PC-9 (cell line): Measurements from ENCODE around the gene PTPRR. TPM values are rescaled to one million over a fixed set of nuclear protein-coding genes. Genes with fewer than 3 reads are reported as not detected.

Experiments
- BruUV-seq: library from RNA; stranded (reverse); fragments of 400-500 nt; replicated peaks from 2 replicates; lab custom pipeline; 2021; lab: Mats Ljungman, UMichigan
- CTCF ChIA-PET: fragments of 300-600 bp; sonication (Branson Sonifier 250); formaldehyde crosslinking; loops from one replicate; lab custom pipeline; 2022; ENCODE audit warnings: antibody characterized with exemption; lab: Charles Lee
- POLR2A ChIA-PET: fragments of 300-600 bp; sonication (Branson Sonifier 250); formaldehyde crosslinking; loops from one replicate; lab custom pipeline; 2022; ENCODE audit warnings: antibody characterized with exemption; ENCODE audit not compliant: unreplicated experiment; lab: Charles Lee
- DNase-seq, 2 experiments: peaks; one replicate each; pipeline versions ENCODE4 v3.0.0 to v3.0.0-alpha.2; 2015 to 2022; ENCODE audit warnings: mixed read lengths in 1 of 2
- H2AFZ ChIP-seq: fragments of 200-600 bp; sonication (generic); 2 replicates; pipeline ENCODE4 v1.8.1; 2017; ENCODE audit warnings: antibody characterized with exemption
- H3F3A ChIP-seq: fragments of 200-600 bp; sonication (generic); 2 replicates; pipeline ENCODE4 v1.8.1; 2017; ENCODE audit warnings: antibody characterized with exemption, mild to moderate bottlenecking, low read depth; ENCODE audit not compliant: insufficient read depth
- H3K27ac ChIP-seq: fragments of 200-600 bp; sonication (generic); 2 replicates; pipeline ENCODE4 v1.6.1; 2016; ENCODE audit warnings: mixed run types
- H3K27me3 ChIP-seq: fragments of 200-600 bp; sonication (generic); 2 replicates; pipeline ENCODE4 v1.6.1; 2016; ENCODE audit warnings: low read depth, mixed run types; ENCODE audit not compliant: insufficient read depth
- H3K36me3 ChIP-seq: fragments of 200-600 bp; sonication (generic); 2 replicates; pipeline ENCODE4 v1.6.1; 2016; ENCODE audit warnings: low read depth, mixed run types
- H3K4me1 ChIP-seq: fragments of 200-600 bp; sonication (generic); replicated peaks from 2 replicates; pipeline ENCODE4 v1.6.1; 2016; ENCODE audit warnings: mixed run types; ENCODE audit not compliant: insufficient read depth
- H3K4me2 ChIP-seq: fragments of 200-600 bp; sonication (generic); 2 replicates; pipeline ENCODE4 v1.6.1; 2017; ENCODE audit warnings: mixed run types
- H3K4me3 ChIP-seq: fragments of 200-600 bp; sonication (generic); 2 replicates; pipeline ENCODE4 v1.6.1; 2016; ENCODE audit warnings: mixed run types
- H3K79me2 ChIP-seq: fragments of 200-600 bp; sonication (generic); 2 replicates; pipeline ENCODE4 v1.6.1; 2017; ENCODE audit warnings: low read depth, mixed run types
- H3K9me2 ChIP-seq: fragments of 200-600 bp; sonication (generic); 2 replicates; pipeline ENCODE4 v1.8.1; 2017; ENCODE audit warnings: mild to moderate bottlenecking; ENCODE audit not compliant: insufficient read depth
- H3K9me3 ChIP-seq: fragments of 200-600 bp; sonication (generic); 2 replicates; pipeline ENCODE4 v1.8.1; 2016; ENCODE audit warnings: low read depth; ENCODE audit not compliant: insufficient read depth
- H4K20me1 ChIP-seq: fragments of 200-600 bp; sonication (generic); 2 replicates; pipeline ENCODE4 v1.8.1; 2017; ENCODE audit not compliant: insufficient read depth
- CTCF ChIP-seq: fragments of 200-600 bp; sonication (generic); conservative IDR thresholded peaks from 2 replicates; pipeline ENCODE4 v1.6.1; 2017; ENCODE audit warnings: mixed run types, antibody characterized with exemption, mild to moderate bottlenecking, moderate library complexity
- EZH2 ChIP-seq: fragments of 200-600 bp; sonication (generic); IDR thresholded peaks from 2 replicates; pipeline ENCODE4 v1.8.0; 2017; ENCODE audit warnings: antibody characterized with exemption, low read depth
- intact Hi-C: fragments of 100-400 bp; cut with micrococcal nuclease; formaldehyde crosslinking; loops from one replicate; pipeline ENCODE4 v1.10.0; 2022; ENCODE audit not compliant: unreplicated experiment
- total RNA-seq: library from RNA; stranded (reverse); gene quantifications from 2 replicates; pipeline ENCODE4 v1.2.3, GENCODE V29; 2021

The PTPRR gene
- total RNA-seq, 1 experiment from 2014 or later: 12.2 TPM

- Histone ChIP-seq H3K4me1 (no peaks in the 10 kb centered on the region), H3K27ac (no peak overlapping the region), H3K79me2 (no peaks in the 10 kb centered on the region), H3K4me2 (no peak overlapping the region), H3K9me3 (no peaks in the 10 kb centered on the region; the same call in 1 of the 2 replicates), H3K9me2 (no peaks in the 10 kb centered on the region; the same call in 1 of the 2 replicates), H3K27me3 (no peaks in the 10 kb centered on the region), H3K4me3 (no peak overlapping the region), H4K20me1 (no peaks in the 10 kb centered on the region), H3F3A (no peaks in the 10 kb centered on the region), H2AFZ (no peak overlapping the region), H3K36me3 (no peaks in the 10 kb centered on the region)
- intact Hi-C loops: no loop called here
- ChIA-PET POLR2A (interaction anchor here (0.6 kb wide), 1 partner anchor 44 kb away, joined by 4 read pairs; no protein-coding TSS in a partner anchor), CTCF (no interaction called here)
- TF ChIP-seq CTCF (no peak), EZH2 (no peak)
- DNase-seq: no peak
- BruUV-seq: no TSS peak
Observed at GRCh38 chr12:70875628-70876027, 44.9 kb downstream of the PTPRR start.

GRCh38 chr12:70854881-70855568, 65.5 kb downstream of the PTPRR start:
- TF ChIP-seq CTCF (no peak), EZH2 (no peak)
- Histone ChIP-seq H3K27ac (no peak overlapping the region), H2AFZ (no peak overlapping the region), H3K27me3 (no peaks in the 10 kb centered on the region; the same call in 1 of the 2 replicates), H3K9me3 (no peaks in the 10 kb centered on the region), H3K4me2 (no peak overlapping the region), H3K36me3 (no peaks in the 10 kb centered on the region), H3K9me2 (no peaks in the 10 kb centered on the region), H3K79me2 (no peaks in the 10 kb centered on the region), H3K4me3 (no peak overlapping the region), H3F3A (no peaks in the 10 kb centered on the region), H3K4me1 (no peaks in the 10 kb centered on the region), H4K20me1 (no peaks in the 10 kb centered on the region)
- ChIA-PET CTCF (interaction anchor here (0.6 kb wide), 1 partner anchor 256 kb away, joined by 3 read pairs; no protein-coding TSS in a partner anchor), POLR2A (no interaction called here)
- no TSS peak for BruUV-seq
- intact Hi-C loops: no loop called here
- DNase-seq: no peak

GRCh38 chr12:70854138-70854537, 66.4 kb downstream of the PTPRR start:
- BruUV-seq: no TSS peak
- no peak for DNase-seq
- H3K4me3 ChIP-seq: no peak overlapping the region
- TF ChIP-seq EZH2 (no peak), CTCF (no peak)
- ChIA-PET POLR2A (no interaction called here), CTCF (no interaction called here)
- no peak overlapping the region for H2AFZ ChIP-seq
- H3K27ac ChIP-seq: no peak overlapping the region
- H3K9me2 ChIP-seq: no peaks in the 10 kb centered on the region
- no peaks in the 10 kb centered on the region for H3K79me2 ChIP-seq
- no peaks in the 10 kb centered on the region for H3K36me3 ChIP-seq
- no peak overlapping the region for H3K4me2 ChIP-seq
- no peaks in the 10 kb centered on the region; the same call in 1 of the 2 replicates for H3K27me3 ChIP-seq
- intact Hi-C loops: no loop called here
- H4K20me1 ChIP-seq: no peaks in the 10 kb centered on the region
- no peaks in the 10 kb centered on the region for H3K9me3 ChIP-seq
- H3F3A ChIP-seq: no peaks in the 10 kb centered on the region
- no peaks in the 10 kb centered on the region for H3K4me1 ChIP-seq
